GM12891 (cell line): ENCODE measurements around the gene WDR91.
"Not testable (repeated sequence)": the region's sequence is repeated elsewhere in the genome, so short reads cannot be mapped to it uniquely, and the experiment has no call there.

ENCODE experiments used
- PAX5 ChIP-seq: IDR thresholded peaks from 2 replicates; pipeline ENCODE4 v1.6.1; 2011; ENCODE audit warnings: low read length, moderate library complexity, mild to moderate bottlenecking; ENCODE audit not compliant: insufficient read depth, severe bottlenecking
- POLR2A ChIP-seq: IDR thresholded peaks from 2 replicates; pipeline ENCODE4 v1.6.1; 2011; ENCODE audit warnings: low read depth, low read length, control low read depth
- POLR2AphosphoS5 ChIP-seq: IDR thresholded peaks from 2 replicates; pipeline ENCODE4 v1.6.1; 2011; ENCODE audit warnings: low read depth, low read length, control low read depth
- POU2F2 ChIP-seq: IDR thresholded peaks from 2 replicates; pipeline ENCODE4 v1.6.1; 2011; ENCODE audit warnings: low read depth, mild to moderate bottlenecking, control low read depth, low read length, moderate library complexity
- SPI1 ChIP-seq: IDR thresholded peaks from 2 replicates; pipeline ENCODE4 v1.6.1; 2011; ENCODE audit warnings: low read depth, low read length, control low read depth
- TAF1 ChIP-seq: IDR thresholded peaks from 2 replicates; pipeline ENCODE4 v1.6.1; 2011; ENCODE audit warnings: low read depth, low read length, control low read depth

DNA sequence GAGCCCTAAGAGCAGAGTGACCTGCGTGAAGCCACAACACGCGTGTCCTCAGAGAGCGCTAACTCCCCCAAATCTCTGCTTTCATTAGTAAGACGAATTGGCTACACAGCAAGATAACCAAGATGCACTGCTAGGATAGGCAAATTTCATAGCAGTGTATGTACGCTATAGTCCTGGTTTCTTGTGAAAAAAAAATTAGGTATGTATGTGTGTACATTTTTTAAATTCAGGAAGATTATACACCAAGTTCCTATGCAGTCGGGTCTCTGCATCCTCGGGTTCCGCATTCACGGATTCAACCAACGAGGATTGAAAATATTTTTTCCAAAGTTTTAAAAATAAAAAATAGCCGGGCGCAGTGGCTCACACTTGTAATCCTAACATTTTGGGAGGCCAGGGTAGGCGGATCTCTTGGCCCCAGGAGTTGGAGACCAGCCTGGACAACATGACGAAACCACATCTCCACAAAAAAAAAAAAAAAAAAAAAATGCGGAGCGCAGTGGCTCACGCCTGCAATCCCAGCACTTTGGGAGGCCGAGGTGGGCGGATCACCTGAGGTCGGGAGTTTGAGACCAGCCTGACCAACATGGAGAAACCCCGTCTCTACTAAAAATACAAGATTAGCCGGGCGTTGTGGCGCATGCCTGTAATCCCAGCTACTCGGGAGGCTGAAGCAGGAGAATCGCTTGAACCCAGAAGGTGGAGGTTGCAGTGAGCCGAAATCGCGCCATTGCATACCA, 790 bp upstream of the WDR91 start:
- not testable (repeated sequence) for TF ChIP-seq SPI1, POLR2AphosphoS5, TAF1, POLR2A, PAX5, POU2F2
